Mesodermal cell (in vitro differentiated cells): ENCODE measurements around the gene MCTP1.
"Not testable (repeated sequence)": the region's sequence is repeated elsewhere in the genome, so short reads cannot be mapped to it uniquely, and the experiment has no call there.

Experiments
- H3K27ac ChIP-seq: 2 replicates; pipeline ENCODE4 v1.7.0; 2013; ENCODE audit warnings: mild to moderate bottlenecking, low read depth, low read length, moderate library complexity; ENCODE audit not compliant: severe bottlenecking
- H3K36me3 ChIP-seq: 2 replicates; pipeline ENCODE4 v1.7.1; 2013; ENCODE audit warnings: mild to moderate bottlenecking, low read length, moderate library complexity; ENCODE audit not compliant: control insufficient read depth, insufficient read depth
- H3K4me1 ChIP-seq: one replicate; pipeline ENCODE4 v1.7.1; 2013; ENCODE audit warnings: mild to moderate bottlenecking, low read length; ENCODE audit not compliant: insufficient read depth, control insufficient read depth, poor library complexity, severe bottlenecking
- H3K4me3 ChIP-seq: 2 replicates; pipeline ENCODE4 v1.7.0; 2013; ENCODE audit warnings: low read length, control low read depth, mild to moderate bottlenecking; ENCODE audit not compliant: insufficient read depth, poor library complexity, severe bottlenecking; ENCODE audit errors: extremely low read depth
- H3K9me3 ChIP-seq: 2 replicates; pipeline ENCODE4 v1.7.1; 2013; ENCODE audit warnings: mild to moderate bottlenecking, low read length, moderate library complexity; ENCODE audit not compliant: control insufficient read depth
- WGBS, 2 experiments: methylation state at CpG; one replicate each; pipeline ENCODE4 v1.1.5; 2013; ENCODE audit warnings: missing lambda C conversion rate in 2 of 2; ENCODE audit not compliant: insufficient coverage in 2 of 2; 5-methylcytosine and 5-hydroxymethylcytosine counted together

Gene MCTP1

DNA sequence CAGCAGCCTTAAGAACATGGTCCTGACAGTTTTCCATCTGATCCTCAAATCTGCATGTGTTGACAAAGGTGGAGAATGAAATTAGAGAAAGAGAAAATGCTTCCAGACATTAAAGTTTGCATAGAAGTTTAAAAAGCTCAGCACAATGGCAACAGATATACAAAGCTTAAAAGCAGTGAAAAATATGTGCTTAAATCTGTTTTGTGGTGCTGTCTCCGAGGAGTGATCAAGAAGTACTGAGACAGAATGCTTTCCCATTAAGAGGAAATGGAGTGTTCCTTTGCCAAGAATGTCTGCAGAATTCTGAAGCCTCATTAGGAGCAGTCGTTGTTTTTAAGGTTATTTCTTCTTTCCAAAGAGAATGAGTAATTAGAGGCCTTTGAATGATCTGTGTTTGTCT lies 131.4 kb downstream of the MCTP1 start:
- Histone ChIP-seq H3K4me1 (peaks cover 6% of the 10 kb centered on the region), H3K36me3 (no peaks in the 10 kb centered on the region), H3K4me3 (no peak overlapping the region), H3K27ac (no peak overlapping the region), H3K9me3 (no peaks in the 10 kb centered on the region)
- 70 to 82% methylated on average over 1 of the region's 2 CpGs for WGBS, 2 experiments

DNA sequence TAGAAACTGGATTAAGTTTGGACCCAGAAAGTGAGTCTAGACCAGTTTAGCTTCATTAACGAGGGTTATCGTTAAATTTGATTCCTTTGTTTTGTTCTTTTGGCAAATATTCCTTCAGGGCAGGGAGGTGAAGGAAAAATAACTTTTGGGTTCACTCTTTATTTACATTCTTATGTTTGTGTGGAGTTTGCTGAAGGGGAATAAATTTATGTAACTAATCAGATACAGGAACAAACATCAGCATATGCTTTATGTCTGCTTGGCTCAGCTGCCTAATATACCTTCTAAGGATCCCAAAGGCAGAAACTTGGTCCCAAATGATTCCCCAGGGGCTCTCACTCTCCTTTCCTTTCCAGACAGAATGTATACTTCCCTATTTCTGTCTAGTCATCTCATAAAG lies 132.4 kb downstream of the MCTP1 start:
- Histone ChIP-seq H3K36me3 (no peaks in the 10 kb centered on the region), H3K4me3 (no peak overlapping the region), H3K4me1 (peaks cover 6% of the 10 kb centered on the region), H3K27ac (no peak overlapping the region), H3K9me3 (no peaks in the 10 kb centered on the region)
- 94 to 100% methylated on average over 2 of the region's 2 CpGs for WGBS, 2 experiments

DNA sequence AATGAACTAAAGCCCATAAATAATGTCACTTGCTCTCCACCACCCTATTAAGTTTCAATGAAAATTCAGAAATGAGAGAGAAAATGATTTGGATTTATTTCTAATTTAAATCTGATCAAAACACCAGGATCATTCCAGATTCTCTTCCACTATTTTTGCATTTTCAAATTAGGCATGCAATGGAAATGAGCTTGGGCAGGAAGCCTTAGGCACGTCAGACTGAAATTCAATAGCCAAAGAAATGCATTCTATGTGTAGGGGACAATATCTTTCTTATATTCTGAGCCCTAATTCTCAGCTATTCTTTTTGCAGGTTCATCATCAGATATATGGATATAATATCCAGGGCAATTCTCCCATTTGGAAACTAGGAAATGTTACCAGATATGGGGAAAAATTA lies 132.8 kb downstream of the MCTP1 start:
- no peak overlapping the region for H3K27ac ChIP-seq
- H3K36me3 ChIP-seq = no peaks in the 10 kb centered on the region
- H3K4me1 ChIP-seq = peaks cover 6% of the 10 kb centered on the region
- no CpG with 5 or more reads among the region's 1 CpG for WGBS, 2 experiments
- no peak overlapping the region for H3K4me3 ChIP-seq
- no peaks in the 10 kb centered on the region for H3K9me3 ChIP-seq

DNA sequence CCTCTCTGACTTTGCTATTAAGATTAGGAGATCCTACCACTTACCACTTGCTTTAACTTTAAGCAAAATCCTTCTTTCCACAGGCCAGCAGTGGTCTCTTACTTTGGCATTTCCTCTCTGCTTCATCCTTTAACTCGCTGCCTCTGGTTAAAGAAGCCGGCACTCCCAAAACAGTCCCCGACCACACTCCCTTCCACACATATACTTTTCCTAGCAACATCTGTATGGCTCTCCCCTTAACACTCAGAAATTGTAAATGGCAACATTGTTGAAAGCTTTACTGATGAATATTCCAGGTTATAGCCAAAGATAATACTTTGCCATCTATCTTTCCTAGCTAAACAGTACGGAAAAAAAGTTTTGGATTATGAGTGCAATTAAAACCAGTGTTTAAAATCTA lies 133.2 kb downstream of the MCTP1 start:
- H3K4me1 ChIP-seq = peaks cover 6% of the 10 kb centered on the region
- H3K4me3 ChIP-seq = no peak overlapping the region
- 80 to 90% methylated on average over 1 to 2 of the region's 4 CpGs for WGBS, 2 experiments

DNA sequence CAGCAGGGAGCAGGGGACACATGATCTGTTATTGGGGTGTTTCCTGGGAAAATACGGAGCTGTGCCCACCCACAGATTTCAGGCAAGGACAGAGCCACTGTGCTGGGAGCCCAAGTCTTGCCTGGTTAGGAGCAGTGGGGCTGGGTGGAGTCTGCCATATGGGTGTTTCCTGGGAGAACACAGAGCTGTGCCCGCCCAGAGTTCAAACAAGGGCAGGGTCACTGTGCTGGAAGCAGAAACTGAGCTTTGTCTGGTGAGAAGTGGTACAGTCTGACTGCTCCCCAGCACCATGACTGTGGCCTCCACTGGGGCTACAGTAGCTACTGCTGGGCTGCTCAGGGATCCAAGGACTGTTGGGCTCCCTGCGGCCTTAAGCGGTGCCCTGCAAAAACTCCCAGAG lies 135.5 kb downstream of the MCTP1 start:
- no peaks in the 10 kb centered on the region for H3K9me3 ChIP-seq
- no peaks in the 10 kb centered on the region for H3K36me3 ChIP-seq
- WGBS, 2 experiments = 87 to 96% methylated on average over 3 to 4 of the region's 4 CpGs
- no peak overlapping the region for H3K27ac ChIP-seq
- peaks cover 6% of the 10 kb centered on the region for H3K4me1 ChIP-seq
- H3K4me3 ChIP-seq = no peak overlapping the region

More for the DNA sequence above, 133.2 kb downstream of the MCTP1 start:
- Histone ChIP-seq H3K36me3 (no peaks in the 10 kb centered on the region), H3K9me3 (no peaks in the 10 kb centered on the region), H3K27ac (no peak overlapping the region)

DNA sequence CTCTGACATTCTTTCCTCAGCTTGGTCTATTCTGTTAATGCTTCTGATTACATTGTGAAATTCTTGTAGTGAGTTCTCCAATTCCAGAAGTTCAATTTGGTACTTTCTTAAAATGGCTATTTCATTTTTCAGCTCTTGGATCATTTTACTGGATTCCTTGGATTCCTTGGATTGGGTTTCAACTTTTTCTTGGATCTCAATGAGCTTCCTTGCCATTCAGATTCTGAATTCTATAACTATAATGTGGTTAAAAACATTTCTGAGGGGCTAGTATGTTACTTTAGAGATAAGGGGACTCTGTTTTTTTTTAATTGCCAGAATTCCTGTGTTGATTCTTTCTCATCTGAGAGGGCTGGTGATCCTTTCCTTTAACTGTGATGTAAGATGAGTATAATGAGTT lies 136.4 kb downstream of the MCTP1 start:
- H3K4me1 ChIP-seq = peaks cover 6% of the 10 kb centered on the region
- H3K27ac ChIP-seq = no peak overlapping the region
- no peaks in the 10 kb centered on the region for H3K9me3 ChIP-seq
- H3K4me3 ChIP-seq = no peak overlapping the region
- no peaks in the 10 kb centered on the region for H3K36me3 ChIP-seq

DNA sequence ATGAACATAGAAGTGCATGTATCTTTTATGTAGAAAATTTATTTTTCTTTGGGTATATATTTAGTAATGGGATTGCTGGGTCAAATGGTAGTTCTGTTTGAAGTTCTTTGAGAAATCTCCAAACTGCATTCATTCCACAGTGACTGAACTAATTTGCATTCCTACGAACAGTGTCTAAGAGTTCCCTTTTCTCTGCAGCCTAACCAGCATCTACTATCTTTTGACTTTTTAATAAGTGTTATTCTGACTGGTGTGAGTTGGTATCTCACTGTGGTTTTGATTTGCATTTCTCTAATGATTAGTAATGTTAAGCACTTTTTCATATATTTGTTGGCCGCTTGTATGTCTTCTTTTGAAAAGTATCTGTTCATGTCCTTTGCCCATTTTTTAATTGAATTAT lies 141.0 kb downstream of the MCTP1 start:
- H3K4me1 ChIP-seq, H3K4me3 ChIP-seq, H3K9me3 ChIP-seq, H3K36me3 ChIP-seq, H3K27ac ChIP-seq: not testable (repeated sequence)
- WGBS, 2 experiments = no CpG with 5 or more reads among the region's 2 CpGs

DNA sequence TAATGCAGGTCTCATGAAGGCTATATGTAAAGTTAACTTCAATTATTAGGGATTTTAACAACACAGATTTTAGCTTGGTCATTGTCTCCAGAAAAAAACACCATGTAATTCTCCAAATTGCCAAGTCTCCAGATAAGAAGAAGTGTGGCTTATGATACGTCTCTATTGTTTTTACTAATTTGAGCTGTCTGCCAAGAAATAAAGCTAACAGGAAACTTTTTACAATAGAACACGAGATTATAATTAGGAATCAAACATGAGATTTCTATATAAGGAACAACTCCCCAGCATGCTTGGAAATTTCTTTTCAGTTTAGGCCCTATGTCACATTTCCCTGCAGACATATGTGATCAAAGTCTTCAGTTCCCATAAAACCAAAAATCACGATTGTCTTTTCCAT lies 142.7 kb downstream of the MCTP1 start:
- no CpG with 5 or more reads among the region's 3 CpGs for WGBS, 2 experiments
- H3K36me3 ChIP-seq = no peaks in the 10 kb centered on the region
- no peaks in the 10 kb centered on the region for H3K9me3 ChIP-seq
- no peaks in the 10 kb centered on the region for H3K4me1 ChIP-seq
- no peak overlapping the region for H3K4me3 ChIP-seq
- no peak overlapping the region for H3K27ac ChIP-seq

DNA sequence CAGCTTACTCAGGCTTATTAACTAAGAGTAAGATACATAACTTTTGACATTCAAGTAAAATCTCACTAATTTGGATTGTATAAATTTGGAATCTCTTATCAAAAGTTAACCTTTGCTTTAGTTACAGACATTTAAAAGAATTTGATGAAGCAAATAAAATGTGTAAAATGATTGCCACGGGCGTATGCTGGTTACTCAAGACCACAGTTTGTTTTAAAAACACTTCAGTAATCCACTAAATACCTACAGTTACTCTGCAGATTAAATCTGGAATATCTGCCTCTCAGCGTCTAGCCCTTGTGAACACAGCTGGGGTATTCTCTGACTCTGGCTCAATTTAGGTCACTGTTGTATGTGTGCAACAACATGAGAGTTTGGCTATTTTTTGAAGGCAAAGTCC lies 143.8 kb downstream of the MCTP1 start:
- H3K9me3 ChIP-seq = no peaks in the 10 kb centered on the region
- H3K36me3 ChIP-seq = no peaks in the 10 kb centered on the region
- H3K4me3 ChIP-seq = no peak overlapping the region
- no peak overlapping the region for H3K27ac ChIP-seq
- WGBS, 2 experiments = no CpG with 5 or more reads among the region's 3 CpGs
- H3K4me1 ChIP-seq = no peaks in the 10 kb centered on the region

DNA sequence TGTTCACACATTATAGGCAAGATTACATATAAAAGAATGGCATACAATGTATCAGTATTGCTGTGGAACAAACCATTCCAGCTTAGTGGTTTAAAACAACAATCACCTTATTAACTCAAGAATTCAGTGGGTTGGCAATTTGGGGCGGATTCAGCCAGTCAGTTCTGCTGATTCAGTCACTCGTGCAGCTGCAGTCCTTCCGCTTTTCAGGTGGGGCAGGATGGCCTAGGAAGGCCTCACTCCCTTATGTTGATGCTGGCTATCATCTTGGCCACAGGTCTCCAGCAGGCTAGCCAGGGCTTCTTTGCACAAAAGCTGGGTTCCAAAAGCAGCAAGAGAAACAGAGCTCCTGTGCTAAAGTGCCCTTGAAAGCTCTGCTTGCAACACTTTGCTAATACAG lies 150.6 kb downstream of the MCTP1 start:
- Histone ChIP-seq H3K36me3 (no peaks in the 10 kb centered on the region), H3K9me3 (no peaks in the 10 kb centered on the region), H3K4me1 (no peaks in the 10 kb centered on the region), H3K27ac (no peak overlapping the region), H3K4me3 (no peak overlapping the region)
- 76 to 81% methylated on average over 3 of the region's 3 CpGs for whole genome bisulfite sequencing, 2 experiments

DNA sequence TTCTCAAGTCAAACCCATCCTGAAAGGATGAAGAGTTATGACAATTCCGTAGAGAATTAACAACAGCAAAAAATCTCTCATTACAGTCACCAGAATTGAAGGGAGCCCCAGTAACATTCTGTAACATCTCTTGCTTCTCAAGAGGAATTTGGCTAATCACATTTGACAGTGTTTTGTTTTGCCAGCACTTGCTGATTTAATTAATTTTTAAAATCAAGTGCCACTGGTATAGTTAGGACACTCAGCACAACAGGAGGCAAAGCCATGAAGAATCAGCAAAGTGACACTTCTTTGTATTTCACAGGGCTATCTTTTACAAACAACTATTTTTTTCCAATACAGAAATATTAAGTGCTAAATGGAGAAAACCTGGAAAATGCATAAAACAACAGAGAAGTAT lies 152.8 kb downstream of the MCTP1 start:
- H3K27ac ChIP-seq = no peak overlapping the region
- H3K36me3 ChIP-seq = no peaks in the 10 kb centered on the region
- 100% methylated on average over 1 of the region's 1 CpG; no CpG with 5 or more reads in 1 of the 2 experiments for WGBS, 2 experiments
- no peaks in the 10 kb centered on the region for H3K9me3 ChIP-seq
- H3K4me3 ChIP-seq = no peak overlapping the region
- H3K4me1 ChIP-seq = no peaks in the 10 kb centered on the region

DNA sequence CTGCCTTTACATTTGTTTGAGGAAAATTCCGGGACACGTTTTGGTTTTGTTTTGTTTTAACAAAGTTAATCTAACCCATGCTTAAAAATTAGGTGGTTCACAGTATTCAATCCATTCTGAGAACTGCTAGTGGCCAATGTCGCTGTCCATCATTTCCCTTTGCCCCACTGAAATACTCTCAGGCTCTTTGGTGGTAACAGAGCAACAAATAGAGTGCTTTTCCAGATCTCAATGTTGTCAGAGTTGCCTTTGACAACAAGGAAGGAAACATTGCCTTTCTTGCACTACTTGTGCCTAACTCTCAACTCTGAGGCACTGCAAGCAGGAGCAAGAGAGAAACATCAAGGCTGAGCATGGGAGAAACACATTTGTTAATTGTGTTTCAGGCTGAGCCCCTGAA lies 154.0 kb downstream of the MCTP1 start:
- WGBS, 2 experiments = 80 to 100% methylated on average over 1 of the region's 3 CpGs
- H3K4me1 ChIP-seq = no peaks in the 10 kb centered on the region
- no peaks in the 10 kb centered on the region for H3K9me3 ChIP-seq
- no peak overlapping the region for H3K27ac ChIP-seq
- H3K36me3 ChIP-seq = no peaks in the 10 kb centered on the region
- no peak overlapping the region for H3K4me3 ChIP-seq
